GM21515 (cell line): Measurements from ENCODE around the gene MNAT1.

ENCODE experiments used
- ATAC-seq: cut with Tn5 transposase; IDR thresholded peaks from one replicate; pipeline ENCODE4 v1.9.1; 2021; ENCODE audit not compliant: unreplicated experiment

MNAT1 gene

DNA sequence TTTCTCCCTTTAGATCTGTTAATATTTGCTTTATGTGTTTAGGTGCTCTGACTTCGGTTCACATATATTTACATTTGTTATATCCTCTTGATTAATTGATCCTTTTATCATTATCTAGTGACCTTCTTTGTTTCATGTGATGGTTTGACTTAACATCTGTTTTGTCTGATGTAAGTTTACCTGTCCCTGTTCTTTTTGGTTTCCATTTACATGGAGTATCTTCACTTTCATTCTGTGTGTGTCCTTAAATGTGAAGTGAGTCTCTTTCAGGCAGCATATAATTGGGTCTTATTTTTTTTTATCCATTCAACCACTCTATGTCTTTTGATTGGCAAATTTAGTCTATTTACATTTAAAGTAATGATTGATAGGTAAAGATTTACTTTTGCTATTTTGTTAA is 222.1 kb downstream of the MNAT1 start:
- no peak for ATAC-seq

DNA sequence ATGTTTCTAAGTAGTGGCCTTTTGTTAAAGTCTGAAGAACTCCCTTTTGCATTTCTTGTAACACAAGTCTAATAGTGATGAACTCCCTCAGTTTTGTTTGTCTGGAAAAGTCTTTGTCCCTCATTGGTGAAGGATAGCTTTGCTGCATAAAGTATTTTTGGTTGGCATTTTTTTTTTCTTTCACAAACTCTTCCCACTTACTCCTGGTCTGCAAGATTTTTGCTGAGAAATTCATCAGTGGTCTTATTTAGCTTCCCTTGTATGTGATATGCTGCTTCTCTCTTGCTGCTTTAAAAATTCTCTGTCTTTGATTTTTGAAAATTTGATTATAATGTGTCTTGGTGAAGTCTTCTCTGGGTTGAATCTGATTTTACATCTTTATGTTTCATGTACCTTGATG is 223.6 kb downstream of the MNAT1 start:
- ATAC-seq = no peak

- no peak for ATAC-seq
These were observed 229.2 kb downstream of the MNAT1 start for GRCh38 chr14:60963761-60964160.

GRCh38 chr14:60964904-60965303 is 230.3 kb downstream of the MNAT1 start:
- ATAC-seq = no peak

GRCh38 chr14:60965402-60965801 is 230.8 kb downstream of the MNAT1 start:
- no peak for ATAC-seq

DNA sequence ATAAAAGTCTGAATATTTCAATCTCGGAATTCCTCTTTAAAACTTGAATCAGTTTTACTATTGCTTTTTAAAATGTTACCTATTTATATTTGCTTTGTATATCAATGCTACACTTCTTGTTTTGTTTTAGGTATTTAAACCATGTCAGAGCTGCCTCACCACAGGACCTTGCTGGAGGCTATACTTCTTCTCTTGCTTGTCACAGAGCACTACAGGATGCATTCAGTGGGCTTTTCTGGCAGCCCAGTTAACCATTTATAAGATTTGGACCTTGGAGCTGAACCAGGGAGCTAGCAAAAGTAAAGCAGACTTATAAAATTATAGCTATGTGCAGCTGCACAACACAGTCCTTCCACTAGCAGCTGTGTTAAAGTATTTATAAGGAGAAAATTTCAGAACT is 233.5 kb downstream of the MNAT1 start:
- no peak for ATAC-seq

DNA sequence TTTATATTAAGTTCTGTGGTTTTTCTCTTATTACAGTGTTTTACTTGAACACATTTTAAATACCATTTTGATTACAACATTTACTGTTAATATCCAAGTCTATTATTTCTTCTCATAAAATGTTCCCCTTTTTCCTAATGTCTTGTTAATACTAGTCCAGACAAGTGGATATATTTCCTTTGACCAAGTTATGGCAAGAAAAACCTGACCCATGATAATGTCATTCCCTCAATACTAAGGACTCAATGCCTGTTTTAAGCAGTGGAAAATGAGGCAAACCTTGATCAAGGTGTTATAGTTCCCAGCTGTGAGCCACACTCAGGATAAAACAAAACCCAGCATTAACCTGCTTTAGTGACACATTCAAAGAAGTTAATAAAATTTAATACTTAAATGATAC is 234.1 kb downstream of the MNAT1 start:
- no peak for ATAC-seq

DNA sequence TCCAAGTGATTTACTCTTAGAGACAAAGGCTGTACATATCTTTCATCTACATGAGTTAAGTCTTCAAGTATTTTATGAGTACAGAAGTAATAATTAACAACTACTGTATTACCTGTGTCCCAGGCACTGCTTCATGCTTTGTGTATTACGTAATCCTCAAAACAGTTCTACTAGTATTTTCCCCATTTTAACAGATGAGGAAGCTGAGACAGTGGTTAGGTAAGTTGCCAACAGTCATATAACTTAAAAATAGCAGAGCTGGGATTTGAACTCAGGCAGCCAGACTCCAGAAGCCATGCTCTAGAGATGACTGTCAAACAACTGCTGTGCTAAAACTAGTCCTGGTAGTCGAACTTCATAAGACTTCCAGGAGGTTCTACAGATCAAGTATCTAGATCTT is 235.6 kb downstream of the MNAT1 start:
- no peak for ATAC-seq

- no peak for ATAC-seq
These were observed 236.7 kb downstream of the MNAT1 start for GRCh38 chr14:60971271-60971670.

DNA sequence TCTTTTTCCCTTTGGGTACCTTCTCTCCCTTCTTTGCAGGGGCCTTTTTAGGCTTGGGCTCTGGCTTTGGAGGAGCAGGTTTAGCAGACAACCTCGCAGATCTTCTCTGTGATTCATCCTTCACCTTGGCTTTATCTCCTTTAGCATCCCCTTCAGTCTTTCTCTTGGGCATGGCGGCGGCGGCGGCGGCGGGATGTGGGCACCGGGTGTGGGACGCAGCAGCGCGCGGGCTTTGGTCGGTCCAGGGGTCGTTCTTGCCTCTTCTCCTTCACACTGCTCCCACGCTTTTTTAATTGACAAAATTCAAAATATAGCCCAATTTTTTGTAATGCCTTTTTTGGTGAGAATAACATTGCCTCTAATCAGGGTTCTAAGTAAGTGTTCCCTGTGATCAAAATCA is 237.7 kb downstream of the MNAT1 start:
- ATAC-seq = no peak

- ATAC-seq = no peak
These were observed 238.5 kb downstream of the MNAT1 start for GRCh38 chr14:60973070-60973469.

DNA sequence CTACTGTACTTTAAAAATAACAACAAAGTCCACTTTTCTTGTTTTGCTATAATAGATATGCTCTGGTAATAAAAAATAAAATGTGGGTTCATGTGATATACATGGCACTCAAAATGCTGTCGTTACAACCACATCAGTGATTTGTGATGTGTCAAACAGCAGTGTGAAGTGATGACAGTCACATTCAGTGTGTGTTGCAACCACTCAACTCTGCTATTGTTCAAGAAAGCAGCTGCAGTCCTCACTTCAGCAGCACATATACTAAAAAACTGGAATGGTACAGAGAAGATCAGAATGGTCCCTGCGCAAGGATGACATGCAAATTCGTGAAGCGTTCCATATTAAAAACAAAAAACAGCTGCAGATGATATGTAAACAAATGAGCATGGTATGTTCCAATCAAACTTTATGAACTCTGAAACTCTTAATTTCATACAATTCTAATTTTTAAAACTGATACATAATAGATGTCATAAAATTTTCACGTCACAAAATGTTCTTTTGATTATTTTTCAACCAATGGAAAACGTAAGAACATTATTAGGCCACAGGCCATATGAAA is 239.6 kb downstream of the MNAT1 start:
- no peak for ATAC-seq

GRCh38 chr14:60975551-60975950 is 241.0 kb downstream of the MNAT1 start:
- no peak for ATAC-seq

DNA sequence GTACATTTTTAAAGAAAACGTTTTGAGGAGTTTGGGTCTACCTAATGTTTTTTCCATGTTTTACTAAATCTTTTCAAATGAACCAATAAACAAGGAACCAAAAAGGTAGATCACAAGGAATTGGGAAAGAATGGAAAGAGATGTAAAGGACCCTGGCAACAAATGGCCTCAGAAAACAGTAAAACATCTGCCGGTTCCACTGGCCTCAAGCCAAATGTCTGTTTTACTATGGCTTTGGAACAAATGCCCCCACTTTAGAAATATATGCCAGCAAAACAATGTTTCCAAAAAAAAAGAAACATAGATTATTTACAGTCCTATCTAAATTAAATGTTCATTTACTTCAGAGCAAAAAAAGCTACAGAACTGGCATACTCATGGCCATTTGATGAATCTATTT is 243.3 kb downstream of the MNAT1 start:
- no peak for ATAC-seq

GRCh38 chr14:60980811-60981632 is 246.5 kb downstream of the MNAT1 start, which contains the start of the genes SLC38A6 and TRMT5:
Gene SLC38A6 (plus strand): TSS chr14:60981245. CDS start chr14:60981278, 33 bp downstream.
Gene TRMT5 (minus strand): TSS chr14:60981079. CDS start chr14:60980973, 106 bp downstream.
- ATAC-seq = peak; percentile 86

DNA sequence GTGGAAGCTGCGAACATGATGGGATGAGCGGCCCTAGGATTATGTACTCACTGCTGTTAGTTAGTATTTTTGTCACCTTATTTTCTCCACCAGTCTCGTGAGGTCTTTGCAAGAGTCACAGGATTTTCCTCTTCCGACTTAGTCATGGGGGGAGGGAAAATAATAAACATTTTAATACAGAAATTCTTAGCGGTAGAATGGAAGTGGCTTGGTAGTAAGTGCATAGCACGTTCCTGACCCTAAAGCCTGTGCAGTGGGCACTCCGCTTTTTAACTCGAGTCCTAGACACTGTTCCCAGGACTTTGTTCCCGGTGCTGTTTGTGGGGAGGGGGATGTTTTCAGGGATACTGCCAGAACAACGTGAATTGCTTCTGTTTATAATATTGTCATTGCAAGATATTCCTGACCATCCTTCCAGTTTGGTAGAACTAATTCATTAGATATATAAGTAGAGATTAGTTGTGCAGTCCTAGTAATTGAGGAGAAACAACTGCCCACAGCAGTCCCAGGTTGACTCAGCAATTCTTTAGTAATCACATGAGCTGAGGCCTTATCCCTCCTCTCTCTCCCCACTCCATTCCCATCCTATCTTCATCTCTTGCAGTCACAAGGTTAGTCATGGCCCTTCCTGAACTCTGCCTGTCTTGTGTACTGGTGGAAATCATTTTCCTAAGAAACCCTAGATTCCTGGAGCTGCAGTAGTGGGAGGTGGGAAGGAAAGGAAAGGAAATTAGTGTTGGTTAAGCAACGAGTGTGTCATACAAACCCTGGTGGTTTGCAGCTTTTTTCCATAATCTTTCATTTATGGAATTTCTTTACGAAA is 247.3 kb downstream of the MNAT1 start:
- no peak for ATAC-seq

GRCh38 chr14:60984196-60984595 is 249.6 kb downstream of the MNAT1 start:
- ATAC-seq = no peak

DNA sequence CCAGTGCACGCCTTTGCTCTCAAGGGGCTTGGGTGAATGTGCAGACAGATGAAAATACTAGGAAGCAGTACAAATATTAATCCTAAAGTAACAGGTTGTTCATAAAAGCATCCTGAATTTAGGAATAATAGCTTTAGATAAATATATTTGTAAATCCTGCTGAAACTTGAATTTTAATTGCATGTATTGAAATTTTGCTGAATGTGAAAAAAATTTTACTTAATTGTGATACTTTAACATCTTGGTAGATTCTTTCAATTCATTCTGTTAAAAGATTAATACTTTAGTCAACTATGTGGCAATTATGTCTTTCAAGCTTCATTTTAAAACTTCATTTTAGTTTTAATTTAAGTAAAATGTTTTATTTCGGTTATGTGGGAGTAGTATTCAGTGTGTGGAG is 251.9 kb downstream of the MNAT1 start:
- no peak for ATAC-seq

- ATAC-seq = no peak
These were observed 255.0 kb downstream of the MNAT1 start for GRCh38 chr14:60989599-60989998.

- no peak for ATAC-seq
These were observed 264.1 kb downstream of the MNAT1 start for GRCh38 chr14:60998617-60999016.

DNA sequence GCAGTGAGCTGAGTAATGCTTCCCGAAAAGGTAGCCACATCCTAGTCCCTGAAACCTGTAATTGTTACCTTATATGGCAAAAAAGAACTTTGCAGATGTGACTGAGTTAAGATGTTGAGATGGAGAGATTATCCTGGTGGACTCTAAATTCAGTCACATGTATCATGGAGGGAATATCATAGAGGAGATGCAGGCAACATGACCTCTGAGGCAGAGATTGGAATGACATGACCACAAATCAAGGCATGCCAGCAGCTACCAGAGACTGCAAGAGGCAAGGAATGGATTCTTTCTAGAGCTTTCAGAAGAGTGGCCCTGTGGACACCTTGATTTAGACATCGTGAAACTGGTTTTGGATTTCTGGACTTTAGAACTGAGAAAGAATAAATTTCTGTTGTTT is 265.0 kb downstream of the MNAT1 start:
- ATAC-seq = no peak

DNA sequence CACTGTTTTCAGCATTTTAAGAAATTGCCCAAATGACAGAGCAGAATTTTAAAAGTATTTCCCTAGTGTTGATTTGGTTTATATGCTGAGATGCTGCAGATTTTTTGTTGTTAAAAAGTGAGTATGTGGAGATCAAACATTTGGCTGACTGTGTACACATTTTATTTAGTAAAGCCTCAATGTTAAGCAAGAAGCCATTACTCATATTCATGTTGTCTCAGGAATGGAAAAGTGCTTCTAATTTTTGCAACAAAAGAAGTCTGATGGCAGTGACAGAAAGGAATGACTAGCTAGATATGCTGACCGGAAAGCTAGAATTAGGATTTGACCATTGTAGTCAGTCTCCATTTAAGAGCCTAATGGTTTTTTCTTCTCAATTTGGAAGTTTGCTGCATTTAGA is 269.0 kb downstream of the MNAT1 start:
- no peak for ATAC-seq
